NCI-H2081 treated with DMSO at 0.1 percent for 48 hours (cell line): Measurements from ENCODE around the gene ZNF473.

Experiments
- DNase-seq: peaks from one replicate; lab custom pipeline; 2025; lab: John Stamatoyannopoulos, UW

Gene ZNF473

DNA sequence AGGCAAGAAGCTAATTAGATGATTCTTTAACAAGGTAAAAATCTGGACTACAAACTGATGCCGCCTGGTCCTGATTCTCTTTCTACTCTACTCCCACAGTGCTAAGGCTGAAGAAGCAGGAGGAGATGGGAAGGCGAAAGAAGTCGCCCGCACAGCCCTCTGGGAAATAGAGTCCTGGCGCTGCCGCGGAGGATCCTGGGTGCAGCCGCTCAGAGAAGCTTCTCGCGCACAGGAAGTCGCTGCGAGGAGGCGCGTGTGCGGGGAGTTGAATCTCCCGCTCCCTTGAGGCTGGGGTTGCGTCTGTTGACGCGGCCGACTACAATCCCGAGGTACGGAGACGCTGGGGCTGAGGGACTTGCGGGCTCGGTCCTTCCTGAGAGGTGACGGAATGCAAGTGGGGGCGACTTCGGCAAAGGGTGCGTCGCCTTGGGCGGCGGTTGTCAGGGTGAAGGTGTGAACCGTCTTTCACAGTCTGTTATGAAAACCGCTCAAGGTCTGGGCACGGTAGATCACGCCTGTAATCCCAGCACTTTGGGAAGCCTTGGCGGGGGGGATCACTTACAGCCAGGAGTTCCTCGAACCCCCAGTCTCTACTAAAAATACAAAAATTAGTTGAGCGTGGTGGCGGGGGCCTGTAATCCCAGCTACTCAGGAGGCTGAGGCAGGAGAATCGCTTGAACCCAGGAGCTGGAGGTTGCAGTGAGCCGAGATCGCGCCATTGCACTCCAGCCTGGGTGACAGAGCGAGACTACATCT, at the start of gene ZNF473:
TSS of gene ZNF473 (plus strand) at position 212 of the 756 bp plus-strand sequence. CDS start 5,078 bp downstream, outside the sequence.
- peak; percentile 87 for DNase-seq

GRCh38 chr19:49976496-49976895, 49.3 kb upstream of the ZNF473 start:
- no peak for DNase-seq

GRCh38 chr19:49977076-49977475, 48.7 kb upstream of the ZNF473 start:
- DNase-seq, result no peak

DNA sequence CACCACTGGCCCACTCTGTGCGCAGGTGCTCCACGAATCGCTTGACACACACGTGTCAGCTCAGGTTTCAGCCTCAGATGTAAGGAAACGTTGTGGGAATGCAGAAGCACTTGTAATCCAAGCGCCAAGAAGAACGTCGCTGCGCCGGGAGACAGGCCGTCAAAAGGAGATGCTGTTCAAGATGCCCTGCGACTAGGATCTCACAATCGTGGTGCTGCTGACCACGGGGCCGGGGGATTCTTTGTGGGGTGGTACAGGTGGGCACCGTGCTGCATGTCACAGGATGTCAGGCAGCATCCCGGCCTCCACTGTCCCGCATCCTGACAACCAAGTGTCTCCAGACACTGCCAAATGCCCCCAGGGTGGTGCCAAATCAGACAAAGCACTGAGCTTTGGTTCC, 47.9 kb upstream of the ZNF473 start:
- DNase-seq, result no peak

GRCh38 chr19:49978324-49978723, 47.5 kb upstream of the ZNF473 start:
- no peak for DNase-seq

DNA sequence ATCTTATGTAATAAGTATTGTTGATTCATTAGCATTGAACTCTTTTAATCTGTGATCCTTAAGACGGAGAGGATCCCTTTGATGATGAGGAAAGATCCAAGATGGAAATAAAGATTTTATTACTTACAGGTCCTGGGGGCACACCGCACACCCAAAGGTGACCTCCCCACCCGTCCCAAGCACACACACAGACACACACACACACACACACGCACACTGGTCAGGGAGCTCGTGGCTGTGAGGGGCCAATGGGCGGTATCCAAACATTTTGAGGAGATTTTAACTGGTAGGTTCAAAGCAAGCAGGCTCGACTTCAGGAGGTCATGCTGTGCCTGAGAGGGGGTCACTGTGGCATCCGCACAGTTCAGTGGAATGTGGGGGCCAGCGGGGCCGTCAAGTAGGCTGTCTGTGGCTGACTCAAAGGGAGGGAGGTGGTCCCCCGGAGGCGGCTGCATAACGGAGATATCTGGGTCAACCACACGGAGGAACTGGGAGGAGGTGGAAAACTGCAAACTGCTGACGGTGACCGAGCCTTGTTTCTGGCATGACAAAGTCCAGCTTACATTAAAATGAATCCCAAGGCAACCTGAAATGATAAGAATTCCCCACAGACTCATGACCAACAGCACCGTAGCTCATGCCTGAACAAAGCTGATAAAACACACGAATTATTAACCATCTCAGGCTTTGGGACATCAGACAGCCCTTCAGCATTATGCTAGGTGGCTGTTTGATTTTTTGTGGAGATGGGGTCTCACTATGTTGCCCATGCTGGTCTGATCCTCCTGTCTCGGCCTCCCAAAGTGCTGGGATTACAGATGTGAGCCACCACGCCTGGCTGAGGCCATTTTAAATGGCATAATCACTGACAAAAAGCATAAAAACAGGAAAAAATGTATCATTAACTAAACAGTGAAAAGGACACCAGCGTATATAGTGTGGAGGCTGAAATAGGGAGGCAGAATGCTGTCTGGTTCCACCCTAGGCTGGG, 43.9 kb upstream of the ZNF473 start:
- DNase-seq, result no peak

- DNase-seq, result no peak
These were observed 42.1 kb upstream of the ZNF473 start for GRCh38 chr19:49983645-49984229.

DNA sequence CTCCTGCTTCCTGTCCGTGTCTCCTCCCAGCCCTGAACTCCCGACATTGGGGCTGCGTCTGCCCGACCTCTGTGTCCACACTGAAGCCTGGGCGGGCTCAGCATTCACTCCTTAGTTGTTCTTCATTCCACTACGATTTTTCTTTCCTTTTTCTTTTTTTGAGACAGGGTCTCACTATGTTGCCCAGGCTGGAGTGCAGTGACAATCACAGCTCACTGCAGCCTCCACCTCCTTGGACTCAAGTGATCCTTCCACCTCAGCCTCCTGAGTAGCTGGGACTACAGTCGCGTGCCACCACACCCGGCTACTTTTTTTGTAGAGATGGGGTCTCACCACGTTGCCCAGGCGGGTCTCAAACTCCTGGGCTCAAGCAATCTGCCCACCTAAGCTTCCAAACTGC, 41.3 kb upstream of the ZNF473 start:
- no peak for DNase-seq

GRCh38 chr19:49985871-49986270, 39.9 kb upstream of the ZNF473 start:
- DNase-seq, result no peak

- DNase-seq, result no peak
These were observed 39.5 kb upstream of the ZNF473 start for GRCh38 chr19:49986354-49986753.

DNA sequence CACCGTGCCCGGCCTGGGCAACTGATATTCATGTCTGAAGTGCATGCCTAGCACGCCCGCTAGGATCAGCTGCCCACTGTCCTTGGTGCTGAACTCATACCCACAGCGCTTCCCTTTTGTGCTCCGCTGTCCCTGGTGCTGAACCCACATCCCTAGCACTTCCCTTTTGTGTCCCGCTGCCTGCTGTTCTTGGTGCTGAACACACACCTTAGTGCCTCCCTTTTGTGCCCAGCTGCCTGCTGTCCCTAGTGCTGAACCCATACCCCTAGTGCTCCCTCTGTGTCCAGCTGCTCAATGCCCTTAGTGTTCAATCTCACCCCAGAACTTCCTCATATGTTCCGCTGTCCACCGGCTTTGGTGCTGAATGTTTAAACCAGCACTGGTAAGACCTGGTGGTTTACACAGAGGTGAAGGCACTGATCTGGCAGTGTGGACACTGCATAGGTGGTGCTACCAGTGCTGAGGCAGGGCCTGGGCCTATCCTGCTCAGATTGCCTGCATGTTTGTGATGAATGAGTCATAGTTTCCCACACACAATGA, 38.6 kb upstream of the ZNF473 start:
- no peak for DNase-seq

GRCh38 chr19:49988007-49988406, 37.8 kb upstream of the ZNF473 start:
- DNase-seq, result no peak

DNA sequence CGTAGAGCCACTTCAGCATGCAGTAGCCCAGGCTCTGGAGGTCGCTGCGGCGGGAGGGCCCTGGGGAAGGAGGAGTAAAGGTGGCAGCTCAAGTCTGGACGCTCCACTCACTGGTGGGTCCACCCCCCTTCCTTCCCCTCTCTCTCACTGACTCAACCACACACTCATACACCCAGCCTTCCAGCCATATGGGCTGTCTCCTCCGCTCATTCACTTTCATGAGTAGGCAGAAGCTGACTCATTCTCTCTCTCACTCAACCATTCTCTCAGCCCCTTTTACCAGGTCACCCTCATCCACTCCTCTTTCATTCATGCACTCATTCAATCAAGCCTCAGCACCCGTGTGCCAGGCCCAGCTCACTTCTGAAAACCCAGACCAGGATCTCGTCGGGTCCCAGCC, 37.4 kb upstream of the ZNF473 start:
- no peak for DNase-seq

- DNase-seq, result no peak
These were observed 28.1 kb upstream of the ZNF473 start for GRCh38 chr19:49997709-49998108.

GRCh38 chr19:49999371-50000010, 26.3 kb upstream of the ZNF473 start:
- DNase-seq, result peak; percentile 25

GRCh38 chr19:50000038-50000840, 25.6 kb upstream of the ZNF473 start:
- DNase-seq, result no peak

DNA sequence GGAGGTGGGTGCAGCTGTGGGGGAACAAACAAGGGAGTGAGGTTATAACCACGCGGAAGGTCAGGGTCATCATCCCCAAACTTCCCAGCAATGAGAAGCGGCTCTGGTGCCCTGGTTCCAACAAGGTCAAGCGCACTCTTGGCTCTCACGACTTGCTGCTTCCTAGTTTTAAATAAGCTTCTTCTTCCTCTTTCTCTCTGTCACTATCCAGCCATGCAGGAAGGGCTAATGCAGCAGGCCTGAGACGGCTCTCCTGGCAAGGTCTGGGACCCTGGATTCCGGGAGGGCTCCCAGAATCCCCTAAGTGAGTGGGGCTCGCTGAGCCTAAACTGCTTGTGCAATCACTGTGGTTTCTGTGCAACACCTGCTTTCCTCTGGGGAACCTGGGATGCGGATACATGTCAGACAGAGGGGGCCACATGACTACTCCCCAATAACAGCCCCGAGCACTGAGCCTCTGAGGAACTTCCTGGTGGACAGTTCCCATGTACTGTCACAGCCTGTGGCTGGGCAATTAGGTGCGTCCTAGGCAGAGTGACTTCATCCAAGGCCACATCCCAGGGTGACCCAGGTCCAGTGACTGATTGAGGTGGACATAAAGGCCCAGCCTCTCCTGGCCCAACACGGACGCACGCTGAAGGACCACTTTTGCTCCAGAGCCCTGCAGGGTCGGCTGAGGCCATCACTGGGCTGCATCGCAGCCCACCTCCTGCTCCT, 24.8 kb upstream of the ZNF473 start:
- no peak for DNase-seq

DNA sequence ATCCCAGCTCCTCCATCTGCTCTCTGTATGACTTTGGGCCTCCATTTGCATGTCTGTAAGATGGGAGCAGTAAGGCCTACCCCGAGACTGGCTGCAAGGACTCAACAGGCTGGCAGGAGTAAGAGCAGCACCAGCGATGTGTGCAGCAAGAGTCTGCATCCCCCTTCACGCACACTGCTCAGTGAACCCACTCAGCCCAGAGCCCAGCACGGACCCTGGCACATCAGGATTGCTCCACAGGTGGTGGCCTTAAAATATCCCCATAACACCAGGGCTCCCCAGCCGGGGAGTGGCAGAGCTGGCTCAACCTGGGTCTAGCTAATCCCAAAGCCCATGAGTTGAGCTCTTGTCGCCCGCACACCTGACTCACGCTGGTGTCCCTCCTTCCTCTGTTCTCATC, 24.0 kb upstream of the ZNF473 start:
- DNase-seq, result no peak

GRCh38 chr19:50002386-50002960, 23.3 kb upstream of the ZNF473 start:
- DNase-seq, result no peak

DNA sequence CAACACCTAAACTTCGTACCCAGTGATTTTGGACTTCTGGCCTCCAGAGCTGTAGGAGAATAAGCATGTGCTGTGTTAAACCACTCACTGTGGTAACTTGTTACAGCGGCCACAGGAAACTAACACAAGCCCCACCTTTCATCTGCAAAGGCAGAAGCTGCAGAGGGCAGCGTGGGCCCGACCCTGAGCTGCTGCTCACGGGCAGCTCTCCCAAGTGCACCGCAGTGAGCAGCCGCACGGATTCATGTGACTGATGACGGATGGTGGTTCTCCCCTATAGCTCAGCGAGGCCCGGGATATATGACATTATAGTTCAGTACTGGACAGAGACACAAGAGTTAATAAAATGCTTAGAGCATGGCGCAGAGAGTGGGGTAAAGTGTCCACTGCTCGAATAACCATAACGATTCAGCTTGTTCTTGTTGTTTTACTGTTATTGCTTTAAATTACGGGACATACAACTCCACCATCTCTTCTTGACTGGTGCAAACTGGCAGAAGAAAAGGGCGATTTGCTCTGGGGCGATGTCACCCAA, 22.5 kb upstream of the ZNF473 start:
- no peak for DNase-seq
